DND-41 (cell line): Measurements from ENCODE around the gene ADORA3.
A peak's percentile ranks its signal among the peaks of the same experiment; 100 is the strongest.

Experiments
- ATAC-seq: fragments of 200-7000 bp; cut with Tn5 transposase; 3 replicates; pipeline ENCODE4 v1.9.1; 2021; ENCODE audit warnings: low read depth; ENCODE audit not compliant: insufficient read depth
- DNase-seq: peaks from one replicate; pipeline ENCODE4 v3.0.0-alpha.2; 2020
- H2AFZ ChIP-seq: 2 replicates; pipeline ENCODE4 v1.6.0; 2012; ENCODE audit warnings: low read depth, low read length
- H3K27ac ChIP-seq: 2 replicates; pipeline ENCODE4 v1.5.1; 2012; ENCODE audit warnings: low read length, inconsistent platforms
- H3K27me3 ChIP-seq: fragments of 200-600 bp; sonication (generic); 2 replicates; pipeline ENCODE4 v1.6.0; 2012; ENCODE audit warnings: low read length, mild to moderate bottlenecking, inconsistent platforms; ENCODE audit not compliant: insufficient read depth, poor library complexity
- H3K36me3 ChIP-seq: 2 replicates; pipeline ENCODE4 v1.5.1; 2012; ENCODE audit warnings: low read length, inconsistent platforms; ENCODE audit not compliant: insufficient read depth
- H3K4me1 ChIP-seq: 2 replicates; pipeline ENCODE4 v1.5.1; 2012; ENCODE audit warnings: mild to moderate bottlenecking, low read length; ENCODE audit not compliant: insufficient read depth
- H3K4me2 ChIP-seq: 2 replicates; pipeline ENCODE4 v1.6.0; 2012; ENCODE audit warnings: mild to moderate bottlenecking, moderate library complexity, low read length, inconsistent platforms; ENCODE audit not compliant: insufficient read depth
- H3K4me3 ChIP-seq, 2 experiments: fragments of 200-600 bp in 1 of 2; shearing (Covaris generic) in 1 of 2; 2 replicates each; pipeline ENCODE4 v1.5.1; 2012 to 2016; ENCODE audit warnings: inconsistent platforms in 2 of 2, low read length in 2 of 2, mild to moderate bottlenecking in 2 of 2, low read depth in 1 of 2, moderate library complexity in 1 of 2
- H3K79me2 ChIP-seq: 2 replicates; pipeline ENCODE4 v1.6.0; 2012; ENCODE audit warnings: low read length, inconsistent platforms; ENCODE audit not compliant: insufficient read depth
- H3K9ac ChIP-seq: 2 replicates; pipeline ENCODE4 v1.6.0; 2012; ENCODE audit warnings: low read depth, mild to moderate bottlenecking, inconsistent platforms, low read length, moderate library complexity
- H3K9me3 ChIP-seq: 2 replicates; pipeline ENCODE4 v1.5.1; 2012; ENCODE audit warnings: low read length, moderate library complexity, mild to moderate bottlenecking, inconsistent platforms; ENCODE audit not compliant: insufficient read depth, severe bottlenecking
- H4K20me1 ChIP-seq: 2 replicates; pipeline ENCODE4 v1.6.0; 2012; ENCODE audit warnings: low read length; ENCODE audit not compliant: insufficient read depth
- CTCF ChIP-seq: IDR thresholded peaks from 2 replicates; pipeline ENCODE4 v1.5.1; 2012; ENCODE audit warnings: borderline replicate concordance, low read length, moderate library complexity, mild to moderate bottlenecking; ENCODE audit not compliant: poor library complexity, severe bottlenecking; ENCODE audit errors: extremely low read depth
- EZH2 ChIP-seq: IDR thresholded peaks from 3 replicates; pipeline ENCODE4 v1.6.1; 2012; ENCODE audit warnings: borderline replicate concordance, low read depth, mild to moderate bottlenecking, moderate library complexity, low read length, inconsistent platforms; ENCODE audit not compliant: severe bottlenecking

ADORA3 gene

DNA sequence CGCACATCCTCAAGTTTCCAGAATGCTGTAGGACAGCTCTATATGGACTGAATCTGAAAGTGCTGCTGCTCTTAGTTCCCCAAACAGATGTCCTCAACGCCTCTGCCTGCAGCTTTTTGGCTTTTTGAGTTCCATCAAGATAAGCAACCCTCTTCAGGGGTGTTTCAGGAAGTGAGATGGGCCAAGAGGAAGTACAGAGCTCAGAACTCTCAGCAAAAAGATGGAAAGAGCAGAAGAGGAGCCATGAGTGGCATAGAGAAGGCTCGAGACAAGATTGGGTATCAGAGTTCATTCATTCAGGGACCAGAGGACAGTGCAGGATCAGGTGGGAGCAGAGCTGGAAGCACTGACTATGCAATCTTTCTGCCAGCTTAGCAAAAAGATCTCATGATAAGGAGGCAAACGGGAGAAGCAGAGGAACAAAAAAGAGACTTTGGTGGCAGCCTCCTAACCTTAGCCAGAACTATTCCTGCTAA, at the start of gene ADORA3, which contains the start of gene TMIGD3:
Gene ADORA3 (minus strand): TSS at position 49 of the 476 bp plus-strand sequence. CDS start 279 bp downstream, outside the sequence.
Gene TMIGD3 (minus strand): TSS at position 49 of the 476 bp plus-strand sequence. CDS start 279 bp downstream, outside the sequence.
- peak; percentile 56 for DNase-seq

DNA sequence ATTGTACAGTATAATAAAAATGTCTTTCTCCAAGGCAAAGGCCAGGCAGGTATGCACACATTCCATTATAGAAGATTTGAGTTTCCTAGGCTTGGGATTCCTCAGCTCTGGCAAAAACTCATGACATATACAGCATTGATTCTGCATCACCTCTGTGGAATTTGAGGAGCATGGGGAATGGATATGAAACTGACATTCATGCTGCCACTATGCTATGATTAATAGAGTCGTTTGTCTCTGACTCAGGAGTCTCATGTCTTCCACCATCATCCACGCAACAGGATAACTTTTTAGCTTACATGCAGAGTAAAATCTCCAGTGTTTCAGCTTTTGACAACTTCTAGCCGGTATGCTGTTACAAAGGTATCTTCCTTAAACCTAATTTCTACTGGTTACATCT, 49.8 kb upstream of the ADORA3 start:
- H3K4me3 ChIP-seq, result no peak overlapping the region
- H3K36me3 ChIP-seq, result no peaks in the 10 kb centered on the region

More for the DNA sequence above, at the start of gene ADORA3, which contains the start of gene TMIGD3:
- Histone ChIP-seq H3K9ac (no peak within 1 kb of the TSS), H4K20me1 (no peaks in the 10 kb centered on the region), H3K4me3 (0 out of 4 replicates have a peak within 1 kb of the TSS, but pooled peaks of 1 of the 2 experiments have one; percentile 2), H3K79me2 (no peaks in the 10 kb centered on the region), H3K9me3 (no peaks in the 10 kb centered on the region), H3K27ac (peak within 1 kb of the TSS; percentile 47), H3K27me3 (no peaks in the 10 kb centered on the region), H3K4me2 (peak within 1 kb of the TSS; percentile 35), H2AFZ (peak within 1 kb of the TSS; percentile 53), H3K4me1 (peaks cover 33% of the 10 kb centered on the region), H3K36me3 (no peaks in the 10 kb centered on the region)
- ATAC-seq, result peak; percentile 32
- TF ChIP-seq CTCF (no peak), EZH2 (no peak)

GRCh38 chr1:111552587-111552986, 49.2 kb upstream of the ADORA3 start:
- Histone ChIP-seq H4K20me1 (no peaks in the 10 kb centered on the region), H2AFZ (no peak overlapping the region), H3K4me2 (no peak overlapping the region), H3K27ac (no peak overlapping the region), H3K9ac (no peak overlapping the region), H3K4me3 (no peak overlapping the region), H3K9me3 (no peaks in the 10 kb centered on the region), H3K79me2 (no peaks in the 10 kb centered on the region), H3K4me1 (no peaks in the 10 kb centered on the region), H3K36me3 (no peaks in the 10 kb centered on the region), H3K27me3 (peaks cover 4% of the 10 kb centered on the region)
- no peak for ATAC-seq
- no peak for TF ChIP-seq EZH2
- no peak for TF ChIP-seq CTCF
- no peak for DNase-seq

More for the DNA sequence above, 49.8 kb upstream of the ADORA3 start:
- no peak overlapping the region for H2AFZ ChIP-seq
- no peaks in the 10 kb centered on the region for H3K79me2 ChIP-seq
- peaks cover 4% of the 10 kb centered on the region for H3K27me3 ChIP-seq
- H3K4me1 ChIP-seq, result no peaks in the 10 kb centered on the region
- no peak overlapping the region for H3K4me2 ChIP-seq
- H3K27ac ChIP-seq, result no peak overlapping the region
- TF ChIP-seq CTCF (no peak), EZH2 (no peak)
- no peak overlapping the region for H3K9ac ChIP-seq
- DNase-seq (no peak), ATAC-seq (no peak)
- H3K9me3 ChIP-seq, result no peaks in the 10 kb centered on the region
- H4K20me1 ChIP-seq, result no peaks in the 10 kb centered on the region
